H9 (cell line): ENCODE results near the gene NR2F1-AS1. TPM values are rescaled to one million over a fixed set of nuclear protein-coding genes. Genes with fewer than 3 reads are reported as not detected.

Experiments used
- DNase-seq: peaks from one replicate; pipeline ENCODE4 v3.0.0-alpha.2; 2017
- H2AFZ ChIP-seq: one replicate; pipeline ENCODE4 v1.6.1; 2013; ENCODE audit warnings: mild to moderate bottlenecking, low read length, control low read depth, moderate library complexity
- H2AK5ac ChIP-seq: 2 replicates; pipeline ENCODE4 v1.6.1; 2013; ENCODE audit warnings: low read length, control low read depth, mixed read lengths; ENCODE audit not compliant: insufficient read length
- H2BK120ac ChIP-seq: one replicate; pipeline ENCODE4 v1.6.1; 2013; ENCODE audit warnings: low read depth, mild to moderate bottlenecking, low read length, control low read depth, inconsistent platforms; ENCODE audit not compliant: poor library complexity, severe bottlenecking
- H2BK12ac ChIP-seq: 2 replicates; pipeline ENCODE4 v1.6.1; 2013; ENCODE audit warnings: low read length, control low read depth, mixed read lengths, low read depth; ENCODE audit not compliant: insufficient read length
- H2BK15ac ChIP-seq: 2 replicates; pipeline ENCODE4 v1.6.1; 2013; ENCODE audit warnings: low read depth, low read length, control low read depth
- H2BK20ac ChIP-seq: one replicate; pipeline ENCODE4 v1.6.1; 2013; ENCODE audit warnings: low read depth, mild to moderate bottlenecking, low read length, control low read depth, inconsistent platforms; ENCODE audit not compliant: poor library complexity, severe bottlenecking
- H2BK5ac ChIP-seq: 2 replicates; pipeline ENCODE4 v1.6.1; 2013; ENCODE audit warnings: low read length, control low read depth, mixed read lengths; ENCODE audit not compliant: insufficient read length
- H3K14ac ChIP-seq: 2 replicates; pipeline ENCODE4 v1.6.1; 2013; ENCODE audit warnings: low read length, control low read depth; ENCODE audit not compliant: insufficient read depth
- H3K18ac ChIP-seq: 2 replicates; pipeline ENCODE4 v1.6.1; 2013; ENCODE audit warnings: low read depth, mild to moderate bottlenecking, mixed read lengths, low read length, control low read depth; ENCODE audit not compliant: insufficient read length
- H3K23ac ChIP-seq: 2 replicates; pipeline ENCODE4 v1.6.1; 2013; ENCODE audit warnings: low read length, control low read depth, mixed read lengths, low read depth; ENCODE audit not compliant: insufficient read length
- H3K23me2 ChIP-seq: 2 replicates; pipeline ENCODE4 v1.6.1; 2013; ENCODE audit warnings: low read depth, mild to moderate bottlenecking, mixed read lengths, low read length, control low read depth; ENCODE audit not compliant: insufficient read length, poor library complexity, severe bottlenecking
- H3K27ac ChIP-seq: 2 replicates; pipeline ENCODE4 v1.5.1; 2013; ENCODE audit warnings: low read length, control low read depth, mixed read lengths, low read depth; ENCODE audit not compliant: insufficient read length
- H3K27me3 ChIP-seq: 2 replicates; pipeline ENCODE4 v1.6.1; 2013; ENCODE audit warnings: low read length, control low read depth, inconsistent platforms; ENCODE audit not compliant: insufficient read depth
- H3K4ac ChIP-seq: 2 replicates; pipeline ENCODE4 v1.6.1; 2013; ENCODE audit warnings: low read depth, mild to moderate bottlenecking, control low read depth, inconsistent platforms, low read length, moderate library complexity
- H3K4me1 ChIP-seq: 2 replicates; pipeline ENCODE4 v1.6.1; 2013; ENCODE audit warnings: low read length, control low read depth, inconsistent platforms; ENCODE audit not compliant: insufficient read depth
- H3K4me2 ChIP-seq: 2 replicates; pipeline ENCODE4 v1.6.1; 2013; ENCODE audit warnings: low read length, control low read depth, mixed read lengths; ENCODE audit not compliant: insufficient read length, insufficient read depth
- H3K56ac ChIP-seq: 2 replicates; pipeline ENCODE4 v1.6.1; 2013; ENCODE audit warnings: low read depth, mild to moderate bottlenecking, mixed read lengths, low read length, control low read depth; ENCODE audit not compliant: insufficient read length
- H3K79me1 ChIP-seq: 2 replicates; pipeline ENCODE4 v1.6.1; 2013; ENCODE audit warnings: low read depth, mild to moderate bottlenecking, moderate library complexity, low read length, control low read depth, inconsistent platforms; ENCODE audit not compliant: insufficient read depth, poor library complexity, severe bottlenecking
- H3K79me2 ChIP-seq: 2 replicates; pipeline ENCODE4 v1.6.1; 2013; ENCODE audit warnings: low read length, control low read depth, inconsistent platforms; ENCODE audit not compliant: insufficient read depth
- H3K9ac ChIP-seq: 2 replicates; pipeline ENCODE4 v1.6.1; 2013; ENCODE audit warnings: low read length, control low read depth, mixed read lengths; ENCODE audit not compliant: insufficient read length; ENCODE audit errors: extremely low read depth
- H3K9me3 ChIP-seq: one replicate; pipeline ENCODE4 v1.6.1; 2013; ENCODE audit warnings: low read depth, low read length, inconsistent platforms; ENCODE audit not compliant: control insufficient read depth
- H3T11ph ChIP-seq: one replicate; pipeline ENCODE4 v1.6.1; 2013; ENCODE audit warnings: mild to moderate bottlenecking, low read length, control low read depth, inconsistent platforms
- H4K20me1 ChIP-seq: one replicate; pipeline ENCODE4 v1.6.1; 2013; ENCODE audit not compliant: control insufficient read depth, insufficient read length, insufficient read depth
- H4K5ac ChIP-seq: 2 replicates; pipeline ENCODE4 v1.6.1; 2013; ENCODE audit warnings: low read depth, mild to moderate bottlenecking, mixed read lengths, low read length, control low read depth; ENCODE audit not compliant: insufficient read length
- H4K8ac ChIP-seq: replicated peaks from 2 replicates; pipeline ENCODE4 v1.6.1; 2013; ENCODE audit warnings: low read length, control low read depth, mixed read lengths, low read depth; ENCODE audit not compliant: insufficient read length
- H4K91ac ChIP-seq: 2 replicates; pipeline ENCODE4 v1.6.1; 2013; ENCODE audit warnings: low read depth, mild to moderate bottlenecking, moderate library complexity, mixed read lengths, low read length, control low read depth; ENCODE audit not compliant: insufficient read length
- H3K27ac Mint-ChIP-seq, 3 experiments: 2 replicates in 2 of 3; 3 replicates in 1 of 3; pipeline ENCODE4 v1.8.0; 2020 to 2021; ENCODE audit warnings: mixed read lengths in 3 of 3, mild to moderate bottlenecking in 1 of 3, moderate library complexity in 1 of 3
- H3K27me3 Mint-ChIP-seq: 2 replicates; pipeline ENCODE4 v1.8.0; 2021; ENCODE audit warnings: low read depth, mild to moderate bottlenecking, moderate library complexity, mixed read lengths
- H3K36me3 Mint-ChIP-seq, 3 experiments: 2 replicates in 2 of 3; 3 replicates in 1 of 3; pipeline ENCODE4 v1.8.0; 2020 to 2021; ENCODE audit warnings: low read depth in 3 of 3, mixed read lengths in 3 of 3; ENCODE audit not compliant: insufficient read depth in 1 of 3
- H3K4me1 Mint-ChIP-seq, 2 experiments: 2 replicates each; pipeline ENCODE4 v1.8.0; 2020; ENCODE audit warnings: mixed read lengths in 2 of 2
- H3K4me3 Mint-ChIP-seq, 2 experiments: 2 replicates in 1 of 2; 3 replicates in 1 of 2; pipeline ENCODE4 v1.8.0; 2020 to 2021; ENCODE audit warnings: mild to moderate bottlenecking in 2 of 2, mixed read lengths in 2 of 2, moderate library complexity in 1 of 2
- H3K9me3 Mint-ChIP-seq, 2 experiments: 2 replicates in 1 of 2; 3 replicates in 1 of 2; pipeline ENCODE4 v1.8.0; 2020; ENCODE audit warnings: mild to moderate bottlenecking in 2 of 2, mixed read lengths in 2 of 2, moderate library complexity in 1 of 2
- CTCF ChIP-seq: fragments of 200-600 bp; sonication (generic); conservative IDR thresholded peaks from 3 replicates; pipeline ENCODE4 v1.8.0; 2021; ENCODE audit warnings: antibody characterized with exemption, mild to moderate bottlenecking
- WGBS: extraction: QIAGEN DNeasy Blood & Tissue Kit; methylation state at CpG from one replicate; pipeline ENCODE4 v1.1.7; 2013; ENCODE audit warnings: missing lambda C conversion rate, low lambda C conversion rate, mixed read lengths; ENCODE audit not compliant: insufficient read length; ENCODE audit errors: extremely low coverage; 5-methylcytosine and 5-hydroxymethylcytosine counted together
- total RNA-seq: library from RNA; stranded (reverse); gene quantifications from 2 replicates; pipeline ENCODE4 v1.2.1, GENCODE V29; 2021

The NR2F1-AS1 gene
- total RNA-seq, 1 experiment from 2014 or later: 1.9 TPM

- no peak overlapping the region for H2BK12ac ChIP-seq
- Mint-ChIP-seq H3K27me3 (no peaks in the 10 kb centered on the region), H3K4me1 (peaks cover 20 to 40% of the 10 kb centered on the region in 2 experiments), H3K36me3 (no peaks in the 10 kb centered on the region), H3K9me3 (peaks cover 0 to 8% of the 10 kb centered on the region in 2 experiments; a peak in 2 of 5 replicates), H3K4me3 (peak overlapping the region in 1 of 2 experiments; percentile 28; a peak in 2 of 5 replicates), H3K27ac (no peak overlapping the region)
- H3K79me2 ChIP-seq: no peaks in the 10 kb centered on the region
- H2BK5ac ChIP-seq: no peak overlapping the region
- no peak overlapping the region for H2BK15ac ChIP-seq
- H3K56ac ChIP-seq: no peak overlapping the region
- H4K5ac ChIP-seq: no peak overlapping the region
- H3K79me1 ChIP-seq: no peaks in the 10 kb centered on the region
- no peak overlapping the region for H2BK120ac ChIP-seq
- H4K20me1 ChIP-seq: no peaks in the 10 kb centered on the region
- H3K27me3 ChIP-seq: peaks cover 77% of the 10 kb centered on the region
- no peak overlapping the region for H2BK20ac ChIP-seq
- H2AK5ac ChIP-seq: no peak overlapping the region
- H3K23me2 ChIP-seq: peaks cover 8% of the 10 kb centered on the region
- no peak overlapping the region for H3T11ph ChIP-seq
- H3K27ac ChIP-seq: no peak overlapping the region
- H2AFZ ChIP-seq: no peak overlapping the region
- no peak overlapping the region for H3K4ac ChIP-seq
- WGBS: no CpG with 5 or more reads among the region's 9 CpGs
- no peak overlapping the region for H3K18ac ChIP-seq
- H3K9ac ChIP-seq: no peak overlapping the region
- no peak overlapping the region for H4K8ac ChIP-seq
- peaks cover 3% of the 10 kb centered on the region; the same call in 1 of the 2 replicates for H3K4me1 ChIP-seq
- H3K14ac ChIP-seq: no peak overlapping the region
- no peak for DNase-seq
- H4K91ac ChIP-seq: no peak overlapping the region
- H3K23ac ChIP-seq: no peak overlapping the region
- H3K4me2 ChIP-seq: peak overlapping the region; percentile 85
- TF ChIP-seq CTCF: no peak
- H3K9me3 ChIP-seq: no peaks in the 10 kb centered on the region
These were observed 30.4 kb upstream of the NR2F1-AS1 start for GRCh38 chr5:93611273-93611975.
